GM19324 (cell line): ENCODE data around the gene APCDD1.
"Not testable (repeated sequence)": the region's sequence is repeated elsewhere in the genome, so short reads cannot be mapped to it uniquely, and the experiment has no call there.

Experiments
- ATAC-seq: cut with Tn5 transposase; IDR thresholded peaks from one replicate; pipeline ENCODE4 v1.9.1; 2021; ENCODE audit warnings: mild to moderate bottlenecking, moderate library complexity; ENCODE audit not compliant: unreplicated experiment, low FRiP score

Gene APCDD1

GRCh38 chr18:10485475-10485874 lies 31.0 kb downstream of the APCDD1 start:
- no peak for ATAC-seq

DNA sequence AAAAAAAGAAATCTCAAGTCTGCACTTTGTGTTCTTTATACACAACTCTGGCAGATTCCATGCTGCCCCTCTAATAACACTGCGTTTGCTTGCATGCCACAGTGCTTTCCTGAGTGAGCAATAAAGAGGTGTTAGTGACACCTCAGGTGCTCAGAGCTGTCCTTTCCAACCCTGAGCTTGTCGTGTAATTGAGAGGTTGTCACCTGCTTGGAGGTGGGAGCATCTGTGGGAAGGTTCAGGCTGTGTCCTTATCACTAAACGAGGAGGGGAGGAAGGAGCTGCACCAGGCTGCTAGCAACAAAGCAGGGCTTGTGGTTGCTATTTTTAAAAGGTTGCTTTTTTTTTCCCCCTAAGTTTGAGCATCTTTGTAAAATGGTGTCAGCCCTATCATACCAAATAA lies 31.9 kb downstream of the APCDD1 start:
- no peak for ATAC-seq

- no peak for ATAC-seq
Measured at GRCh38 chr18:10487154-10487553, 32.7 kb downstream of the APCDD1 start.

DNA sequence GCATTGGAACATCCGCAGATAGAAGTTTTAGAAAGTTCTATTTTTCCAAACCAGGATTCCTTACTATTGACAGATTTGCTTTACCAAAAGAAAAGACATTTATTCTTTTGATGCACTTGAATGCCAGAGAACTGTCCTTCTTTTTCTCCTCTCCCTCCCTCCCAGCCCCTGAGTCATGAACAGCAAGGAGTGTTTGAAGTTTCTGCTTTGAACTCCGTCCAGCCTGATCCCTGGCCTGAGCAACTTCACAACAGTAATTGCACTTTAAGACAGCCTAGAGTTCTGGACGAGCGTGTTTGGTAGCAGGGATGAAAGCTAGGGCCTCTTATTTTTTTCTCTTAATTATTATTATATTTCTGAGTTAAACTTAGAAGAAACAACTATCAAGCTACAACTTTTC lies 33.6 kb downstream of the APCDD1 start:
- no peak for ATAC-seq

DNA sequence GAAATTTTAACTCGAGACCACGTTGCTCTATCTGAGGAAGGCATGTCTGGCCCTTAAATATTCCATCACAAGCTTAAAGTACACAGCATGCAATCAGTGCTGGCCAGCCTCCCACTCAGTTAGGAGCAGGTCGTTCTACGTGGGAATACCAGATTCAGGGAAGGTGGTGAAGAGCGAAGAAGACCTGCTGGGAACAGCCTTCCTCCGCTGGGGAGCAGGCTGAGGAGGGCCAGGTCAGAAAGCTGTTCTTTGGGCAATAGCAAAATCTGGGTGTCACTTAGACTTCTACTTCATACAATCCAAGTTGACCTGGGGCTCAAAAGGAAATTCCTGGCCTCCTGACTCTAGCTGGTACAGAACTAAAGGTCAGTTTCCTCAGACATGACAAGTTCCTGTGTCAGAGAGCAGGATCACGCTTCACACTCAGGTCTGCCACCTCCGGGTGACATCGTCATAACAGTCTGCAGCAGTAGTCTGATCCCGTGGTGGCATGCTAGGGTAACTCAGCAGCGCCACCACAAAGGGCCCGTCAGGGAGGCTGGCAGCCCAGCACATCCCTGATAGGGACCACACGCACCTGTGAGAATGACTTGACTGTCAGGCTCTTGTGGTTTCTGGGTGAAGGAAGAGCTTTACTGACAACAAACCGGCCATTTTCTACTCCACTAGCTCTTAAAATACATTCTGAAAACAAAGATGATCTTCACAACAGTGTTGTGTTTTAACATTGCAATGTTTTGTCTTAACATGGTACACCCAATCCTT lies 36.1 kb downstream of the APCDD1 start:
- peak; percentile 95 for ATAC-seq

- no peak for ATAC-seq
Measured at GRCh38 chr18:10495936-10496335, 41.5 kb downstream of the APCDD1 start.

- ATAC-seq = no peak
Measured at GRCh38 chr18:10497206-10497749, 42.8 kb downstream of the APCDD1 start.

DNA sequence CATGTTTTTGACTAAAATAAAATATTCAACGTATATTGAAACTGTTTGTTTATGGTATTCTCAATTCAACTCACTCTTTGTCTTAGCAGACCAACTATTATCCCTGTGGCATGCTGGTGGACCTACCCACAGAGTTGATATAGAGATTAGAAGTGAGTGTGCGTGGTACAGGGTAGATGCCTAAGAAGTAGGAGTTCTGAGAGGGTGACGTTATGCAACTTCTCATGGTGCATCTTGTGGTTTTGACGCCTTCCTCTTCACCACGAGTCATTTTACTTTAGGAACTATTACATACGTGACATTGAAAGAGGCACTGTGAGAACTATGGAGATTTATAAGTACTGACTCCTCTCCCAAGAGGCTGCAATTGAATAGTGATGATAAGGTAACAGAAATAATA lies 44.8 kb downstream of the APCDD1 start:
- ATAC-seq = no peak

DNA sequence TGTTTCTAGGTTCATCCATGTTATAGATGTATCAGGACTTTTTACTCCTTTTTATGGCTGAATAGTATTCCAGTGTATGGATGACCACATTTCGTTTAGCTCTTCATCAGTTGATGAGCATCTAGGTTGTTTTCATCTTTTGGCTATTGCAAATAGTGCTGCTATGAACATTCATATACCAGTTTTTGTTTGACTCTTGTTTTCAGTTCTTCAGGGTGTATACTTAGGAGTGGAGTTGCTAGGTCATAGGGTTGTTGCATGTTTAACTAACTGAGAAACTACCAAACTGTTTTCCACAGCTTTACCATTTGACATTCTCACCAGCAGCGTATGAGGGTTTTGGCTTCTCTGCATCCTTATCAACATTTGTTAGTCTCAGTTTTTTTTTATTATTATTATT lies 45.6 kb downstream of the APCDD1 start:
- ATAC-seq = no peak

- no peak for ATAC-seq
Measured at GRCh38 chr18:10504723-10505122, 50.3 kb downstream of the APCDD1 start.

- ATAC-seq = not testable (repeated sequence)
Measured at GRCh38 chr18:10505892-10506291, 51.5 kb downstream of the APCDD1 start.

DNA sequence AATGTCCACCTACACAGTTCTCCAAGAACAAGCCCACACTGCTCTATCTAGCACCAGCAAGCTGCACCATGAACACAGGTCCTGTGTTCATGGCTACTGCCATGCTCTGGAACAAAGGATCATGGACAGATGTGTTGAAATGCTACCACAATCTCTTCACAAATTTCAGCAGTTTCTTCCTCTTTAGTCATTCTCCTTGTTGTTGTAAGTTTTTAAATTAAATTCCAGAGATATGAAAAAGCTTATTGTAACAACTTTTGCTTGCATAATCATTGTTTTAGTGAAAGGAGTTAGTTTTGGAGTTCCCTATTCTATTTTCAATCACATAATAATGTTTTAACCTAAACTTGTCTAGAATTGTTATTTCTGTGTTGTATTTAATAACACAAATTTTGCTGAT lies 54.2 kb downstream of the APCDD1 start:
- ATAC-seq = no peak

- no peak for ATAC-seq
Measured at GRCh38 chr18:10511236-10511635, 56.8 kb downstream of the APCDD1 start.

DNA sequence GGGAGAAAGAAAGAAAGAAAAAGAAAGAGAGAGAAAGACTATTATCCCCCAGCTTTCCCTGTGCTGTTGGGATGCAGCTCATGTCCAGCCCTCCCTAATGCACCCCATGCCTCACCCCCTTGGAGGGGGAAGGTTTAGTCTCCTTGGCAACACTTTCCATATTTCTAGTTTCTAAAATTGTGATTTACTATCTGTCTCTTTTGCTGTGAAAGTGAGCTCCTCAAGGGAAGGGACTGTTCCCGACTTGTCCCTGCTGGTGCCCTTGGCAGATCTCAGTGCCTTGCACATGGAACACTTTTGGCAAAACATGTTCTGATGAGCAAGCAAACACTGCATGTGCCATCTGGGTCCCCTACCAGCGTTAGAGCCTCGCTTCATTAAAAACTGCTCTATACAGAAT lies 59.6 kb downstream of the APCDD1 start:
- ATAC-seq = no peak

GRCh38 chr18:10514601-10515000 lies 60.2 kb downstream of the APCDD1 start:
- ATAC-seq = no peak

- ATAC-seq = no peak
Measured at GRCh38 chr18:10515456-10515855, 61.0 kb downstream of the APCDD1 start.

GRCh38 chr18:10516078-10516477 lies 61.6 kb downstream of the APCDD1 start:
- ATAC-seq = no peak

DNA sequence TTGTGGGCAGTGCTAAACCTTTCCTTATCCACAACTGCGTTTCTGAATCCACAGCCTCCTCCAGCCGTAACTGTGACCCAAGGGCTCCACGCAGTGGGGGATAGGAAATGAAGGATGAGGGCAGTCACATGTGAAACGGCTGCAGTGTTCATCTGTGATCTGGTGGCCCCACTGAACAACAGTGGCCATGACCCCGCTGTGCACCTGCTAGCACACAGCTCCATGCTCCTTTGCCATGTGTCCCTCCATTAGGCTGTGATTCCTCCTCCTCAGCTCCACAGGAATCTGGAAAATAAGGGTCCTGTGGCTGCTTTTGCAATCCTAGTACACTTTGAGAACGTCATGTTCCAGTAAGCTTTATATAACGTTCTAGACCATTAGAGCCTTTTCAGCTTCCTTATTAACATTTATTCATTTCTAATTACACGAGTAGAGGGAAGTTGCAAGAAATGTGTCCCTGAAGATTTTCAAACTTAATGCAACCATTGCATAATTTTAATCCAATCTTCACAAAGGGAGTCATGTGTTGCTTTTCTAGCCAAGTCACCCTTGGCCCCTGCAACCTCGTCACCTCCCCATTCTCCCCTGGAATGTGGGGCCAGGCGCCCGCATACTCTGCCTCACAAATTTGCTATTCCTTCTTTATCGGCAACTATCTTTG lies 64.3 kb downstream of the APCDD1 start:
- ATAC-seq = no peak

GRCh38 chr18:10519366-10519765 lies 64.9 kb downstream of the APCDD1 start:
- ATAC-seq = no peak

GRCh38 chr18:10519999-10520935 lies 65.8 kb downstream of the APCDD1 start:
- ATAC-seq = no peak

DNA sequence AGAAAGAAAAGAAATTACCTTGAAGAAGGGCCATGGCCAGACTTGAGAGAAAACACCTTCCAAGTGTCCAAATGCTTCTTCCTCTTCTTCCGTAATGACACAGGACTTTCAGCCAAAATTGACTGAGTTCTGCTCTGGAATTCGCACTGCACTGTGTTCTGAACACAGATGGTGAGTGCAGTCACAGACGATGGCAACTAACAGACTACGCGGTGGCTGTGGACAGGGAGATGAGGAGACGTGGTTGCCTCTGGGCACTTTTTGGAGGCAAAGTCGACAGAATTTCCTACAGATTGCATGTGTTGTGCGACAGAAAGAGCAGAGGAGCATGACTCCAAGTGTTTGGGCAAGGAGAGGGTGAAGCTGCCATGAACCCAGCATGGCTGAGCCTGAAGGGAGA lies 67.1 kb downstream of the APCDD1 start:
- ATAC-seq = no peak
